ENCODE data around the gene ACP7. TPM values are rescaled to one million over a fixed set of nuclear protein-coding genes. Genes with fewer than 3 reads are reported as not detected.

Gene ACP7
- total RNA-seq, 1 donor: not detected

DNA sequence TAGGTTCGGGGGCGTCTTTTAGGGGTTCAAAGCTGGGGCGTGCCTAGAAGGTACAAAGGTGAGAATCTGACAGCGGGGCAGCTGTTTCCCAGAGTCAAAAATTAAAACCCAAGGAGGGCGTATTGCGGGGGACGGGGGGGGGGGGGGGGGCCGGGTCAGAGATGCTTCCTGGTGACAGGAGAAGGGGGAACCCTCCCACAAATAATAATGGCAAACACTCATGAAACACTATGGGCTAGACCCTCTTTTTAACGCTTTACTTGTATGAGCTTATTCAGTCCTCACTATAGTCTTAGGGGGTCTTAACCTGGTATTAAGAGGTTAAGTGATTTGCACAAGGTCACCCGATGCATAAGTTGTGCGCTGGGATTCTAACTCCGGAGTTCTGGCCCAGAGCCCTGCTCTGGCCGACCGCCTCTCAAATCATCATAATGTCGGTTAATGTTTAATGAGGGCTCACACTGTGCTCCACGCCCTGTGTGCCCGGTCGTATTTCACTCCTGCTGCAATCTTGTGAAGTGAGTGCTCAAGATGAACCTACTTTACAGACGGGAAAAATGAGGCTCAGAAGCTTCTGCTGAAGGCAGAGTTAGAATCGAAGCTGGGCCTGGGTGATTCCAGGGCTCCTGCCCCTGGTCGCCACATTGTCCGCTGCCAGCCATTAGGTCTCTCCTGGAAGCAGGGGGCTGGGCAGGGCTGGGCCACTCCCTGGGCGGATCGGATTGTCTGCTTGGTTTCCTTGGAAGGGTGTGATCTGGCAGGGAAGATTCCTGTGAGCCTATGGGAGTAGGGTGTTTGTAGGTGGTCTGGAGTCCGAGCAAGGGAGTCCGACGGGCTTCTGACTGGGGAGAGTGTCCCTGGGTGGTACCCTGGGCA lies 42.4 kb downstream of the ACP7 start:
- H3K79me2 ChIP-seq (ENCODE audit: insufficient read depth, low read length): peaks cover 63% of the 10 kb centered on the region
- H3K4me1 ChIP-seq (ENCODE audit: insufficient read depth, low read length): peaks cover 25% of the 10 kb centered on the region
- DNase-seq (ENCODE audit: insufficient read length, low spot score, missing footprints): peak; percentile 94
- H3K27me3 ChIP-seq (ENCODE audit: insufficient read depth, low read length): no peaks in the 10 kb centered on the region
- peaks cover 36% of the 10 kb centered on the region for H4K20me1 ChIP-seq (ENCODE audit: insufficient read depth, low read length)
- H3K4me3 ChIP-seq (ENCODE audit: insufficient read depth, low read length): peak overlapping the region; percentile 97
- H3K4me2 ChIP-seq (ENCODE audit: insufficient read depth, low read length): peak overlapping the region; percentile 94
- H2AFZ ChIP-seq (ENCODE audit: low read length): peak overlapping the region; percentile 47
- H3K9me3 ChIP-seq (ENCODE audit: low read depth, low read length): no peaks in the 10 kb centered on the region
- no peaks in the 10 kb centered on the region for H3K36me3 ChIP-seq (ENCODE audit: insufficient read depth, low read length)
- peak overlapping the region; percentile 66 for H3K27ac ChIP-seq (ENCODE audit: low read depth, low read length)
- TF ChIP-seq CTCF (IDR thresholded peaks at IDR 0.05; ENCODE audit: extremely low read depth, low read depth, low read length): no peak

DNA sequence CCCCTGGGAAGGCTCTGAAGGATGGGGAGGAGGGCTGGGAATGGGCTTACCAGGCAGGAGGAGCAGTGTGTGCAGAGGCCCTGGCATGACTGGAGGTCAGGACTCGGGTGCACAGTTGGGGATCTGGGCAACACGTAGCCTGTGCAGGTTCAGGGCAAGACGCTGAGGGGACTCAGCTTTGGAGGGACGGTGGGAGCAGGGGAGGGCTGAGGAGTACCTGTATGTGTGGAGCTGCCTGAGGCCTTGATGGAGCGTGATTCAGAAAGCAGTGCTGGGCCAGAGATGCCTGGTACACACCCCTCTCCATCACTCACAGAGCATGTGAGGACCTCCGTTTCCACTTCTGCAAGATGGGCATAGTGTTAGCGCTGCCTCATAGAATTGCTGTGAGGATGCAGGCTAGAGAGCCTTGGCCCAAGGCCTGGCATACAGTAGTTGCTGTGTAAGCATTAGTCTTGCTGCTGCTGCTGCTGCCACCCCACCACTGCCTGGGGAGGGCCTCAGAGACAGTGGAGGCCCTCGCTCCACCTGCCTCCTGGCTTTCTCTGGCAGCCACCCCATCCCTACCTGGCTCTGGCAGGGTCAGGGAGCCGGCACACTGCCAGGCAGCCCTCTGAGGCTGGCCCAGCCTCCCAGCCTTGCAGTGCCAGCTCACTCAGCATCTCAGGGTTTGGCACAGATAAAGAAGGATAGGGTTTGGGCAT lies 43.8 kb downstream of the ACP7 start:
- Histone ChIP-seq H3K27ac (ENCODE audit: low read depth, low read length) (no peak overlapping the region), H3K9me3 (ENCODE audit: low read depth, low read length) (no peaks in the 10 kb centered on the region), H3K27me3 (ENCODE audit: insufficient read depth, low read length) (no peaks in the 10 kb centered on the region), H3K4me2 (ENCODE audit: insufficient read depth, low read length) (peak overlapping the region; percentile 9), H3K36me3 (ENCODE audit: insufficient read depth, low read length) (no peaks in the 10 kb centered on the region), H3K4me3 (ENCODE audit: insufficient read depth, low read length) (no peak overlapping the region), H2AFZ (ENCODE audit: low read length) (no peak overlapping the region), H4K20me1 (ENCODE audit: insufficient read depth, low read length) (peaks cover 48% of the 10 kb centered on the region), H3K4me1 (ENCODE audit: insufficient read depth, low read length) (peaks cover 25% of the 10 kb centered on the region), H3K79me2 (ENCODE audit: insufficient read depth, low read length) (peaks cover 77% of the 10 kb centered on the region)
- DNase-seq (ENCODE audit: insufficient read length, low spot score, missing footprints): peak; percentile 45
- TF ChIP-seq CTCF (IDR thresholded peaks at IDR 0.05; ENCODE audit: extremely low read depth, low read depth, low read length): no peak

- H3K27me3 ChIP-seq (ENCODE audit: insufficient read depth, low read length): no peaks in the 10 kb centered on the region
- H3K4me3 ChIP-seq (ENCODE audit: insufficient read depth, low read length): no peak overlapping the region
- peak; percentile 26 for TF ChIP-seq CTCF (IDR thresholded peaks at IDR 0.05; ENCODE audit: extremely low read depth, low read depth, low read length)
- H3K9me3 ChIP-seq (ENCODE audit: low read depth, low read length): no peaks in the 10 kb centered on the region
- H4K20me1 ChIP-seq (ENCODE audit: insufficient read depth, low read length): peaks cover 54% of the 10 kb centered on the region
- H3K4me2 ChIP-seq (ENCODE audit: insufficient read depth, low read length): peak overlapping the region; percentile 9
- H3K79me2 ChIP-seq (ENCODE audit: insufficient read depth, low read length): peaks cover 84% of the 10 kb centered on the region
- no peaks in the 10 kb centered on the region for H3K36me3 ChIP-seq (ENCODE audit: insufficient read depth, low read length)
- DNase-seq (ENCODE audit: insufficient read length, low spot score, missing footprints): no peak
- no peak overlapping the region for H2AFZ ChIP-seq (ENCODE audit: low read length)
- peaks cover 25% of the 10 kb centered on the region for H3K4me1 ChIP-seq (ENCODE audit: insufficient read depth, low read length)
- no peak overlapping the region for H3K27ac ChIP-seq (ENCODE audit: low read depth, low read length)
These were observed 44.4 kb downstream of the ACP7 start for GRCh38 chr19:39128516-39129079.

- Histone ChIP-seq H3K4me2 (ENCODE audit: insufficient read depth, low read length) (no peak overlapping the region), H4K20me1 (ENCODE audit: insufficient read depth, low read length) (peaks cover 55% of the 10 kb centered on the region), H2AFZ (ENCODE audit: low read length) (no peak overlapping the region), H3K79me2 (ENCODE audit: insufficient read depth, low read length) (peaks cover 89% of the 10 kb centered on the region), H3K4me3 (ENCODE audit: insufficient read depth, low read length) (no peak overlapping the region), H3K27ac (ENCODE audit: low read depth, low read length) (no peak overlapping the region), H3K9me3 (ENCODE audit: low read depth, low read length) (no peaks in the 10 kb centered on the region), H3K27me3 (ENCODE audit: insufficient read depth, low read length) (no peaks in the 10 kb centered on the region), H3K4me1 (ENCODE audit: insufficient read depth, low read length) (peaks cover 25% of the 10 kb centered on the region), H3K36me3 (ENCODE audit: insufficient read depth, low read length) (no peaks in the 10 kb centered on the region)
- TF ChIP-seq CTCF (IDR thresholded peaks at IDR 0.05; ENCODE audit: extremely low read depth, low read depth, low read length): no peak
- no peak for DNase-seq (ENCODE audit: insufficient read length, low spot score, missing footprints)
These were observed 44.9 kb downstream of the ACP7 start for GRCh38 chr19:39129116-39129515.
